ENCODE results near the gene HP.

DNA sequence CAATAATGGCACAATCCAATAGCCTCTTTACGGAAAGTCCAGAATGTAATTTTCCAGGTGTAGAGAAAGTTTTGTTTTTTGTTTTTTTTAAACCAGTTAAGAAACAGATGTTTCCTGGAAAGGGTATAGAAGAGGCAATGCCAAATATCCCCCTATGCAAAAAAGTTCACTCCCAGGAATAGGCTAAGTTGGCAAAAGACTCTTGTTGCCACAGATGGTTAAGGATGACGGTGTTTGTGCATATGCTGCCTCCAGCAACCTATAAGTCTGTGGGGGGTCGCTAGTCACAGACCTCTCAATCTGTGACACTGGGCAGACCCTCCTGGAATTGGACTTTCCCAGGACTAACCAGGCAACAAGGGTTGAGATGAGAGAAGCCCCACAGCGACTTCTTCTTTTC is 20.9 kb upstream of the HP start:
- no peak for TF ChIP-seq POLR2A (IDR thresholded peaks at IDR 0.05)
- TF ChIP-seq, protein P1, sequence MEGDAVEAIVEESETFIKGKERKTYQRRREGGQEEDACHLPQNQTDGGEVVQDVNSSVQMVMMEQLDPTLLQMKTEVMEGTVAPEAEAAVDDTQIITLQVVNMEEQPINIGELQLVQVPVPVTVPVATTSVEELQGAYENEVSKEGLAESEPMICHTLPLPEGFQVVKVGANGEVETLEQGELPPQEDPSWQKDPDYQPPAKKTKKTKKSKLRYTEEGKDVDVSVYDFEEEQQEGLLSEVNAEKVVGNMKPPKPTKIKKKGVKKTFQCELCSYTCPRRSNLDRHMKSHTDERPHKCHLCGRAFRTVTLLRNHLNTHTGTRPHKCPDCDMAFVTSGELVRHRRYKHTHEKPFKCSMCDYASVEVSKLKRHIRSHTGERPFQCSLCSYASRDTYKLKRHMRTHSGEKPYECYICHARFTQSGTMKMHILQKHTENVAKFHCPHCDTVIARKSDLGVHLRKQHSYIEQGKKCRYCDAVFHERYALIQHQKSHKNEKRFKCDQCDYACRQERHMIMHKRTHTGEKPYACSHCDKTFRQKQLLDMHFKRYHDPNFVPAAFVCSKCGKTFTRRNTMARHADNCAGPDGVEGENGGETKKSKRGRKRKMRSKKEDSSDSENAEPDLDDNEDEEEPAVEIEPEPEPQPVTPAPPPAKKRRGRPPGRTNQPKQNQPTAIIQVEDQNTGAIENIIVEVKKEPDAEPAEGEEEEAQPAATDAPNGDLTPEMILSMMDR (IDR thresholded peaks at IDR 0.05): no peak

Measured in right lobe of liver (tissue), 4 donors.